Measurements from ENCODE around the gene ABHD12. TPM values are rescaled to one million over a fixed set of nuclear protein-coding genes. Genes with fewer than 3 reads are reported as not detected.

The ABHD12 gene
- total RNA-seq, 1 donor from 2014 or later = 58.0 TPM

- no peak for TF ChIP-seq CTCF (IDR thresholded peaks at IDR 0.05; ENCODE audit: unreplicated experiment)
- Mint-ChIP-seq H3K36me3 (peaks cover 34% of the 10 kb centered on the region), H3K4me3 (no peak overlapping the region), H3K9me3 (peaks cover 19% of the 10 kb centered on the region), H3K4me1 (peaks cover 4% of the 10 kb centered on the region), H3K27me3 (ENCODE audit: low read depth) (no peaks in the 10 kb centered on the region), H3K27ac (no peak overlapping the region)
- DNase-seq (ENCODE audit: low spot score in 2 of 2, unreplicated experiment in 2 of 2) = no peak
Observed at GRCh38 chr20:25374842-25375241, 15.8 kb downstream of the ABHD12 start.

DNA sequence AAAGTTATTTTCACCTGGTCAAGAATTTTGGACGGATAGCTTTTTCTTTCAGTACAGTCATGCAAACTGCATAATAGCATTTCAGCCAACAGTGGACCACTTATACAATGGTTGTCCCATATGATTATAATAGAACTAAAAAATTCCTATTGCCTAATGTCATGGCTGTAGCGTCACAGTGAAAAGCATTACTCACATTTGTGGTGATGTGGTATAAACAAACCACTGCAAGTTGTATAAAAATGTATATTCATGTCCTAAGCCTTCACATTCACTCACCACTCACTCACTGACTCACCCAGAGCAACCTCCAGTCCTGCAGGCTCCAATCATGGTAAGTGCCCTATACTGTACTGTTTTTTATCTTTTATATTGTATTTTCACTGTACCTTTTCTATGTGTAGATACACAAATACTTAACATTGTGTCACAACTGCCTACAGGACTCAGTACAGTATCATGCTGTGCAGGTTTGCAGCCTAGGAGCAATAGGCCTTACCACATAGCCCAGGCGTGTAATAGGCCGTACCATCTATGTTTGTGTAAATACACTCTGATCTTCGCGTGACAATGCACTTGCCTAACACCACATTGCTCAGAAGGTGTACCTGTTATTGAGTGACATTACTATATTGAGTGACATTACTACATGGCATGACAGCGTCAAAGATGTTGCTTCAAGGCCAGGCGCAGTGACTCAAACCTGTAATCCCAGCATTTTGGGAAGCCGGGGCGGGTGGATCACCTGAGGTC, 17.9 kb downstream of the ABHD12 start:
- Mint-ChIP-seq H3K9me3 (peaks cover 19% of the 10 kb centered on the region), H3K27ac (no peak overlapping the region), H3K27me3 (ENCODE audit: low read depth) (no peaks in the 10 kb centered on the region), H3K4me3 (no peak overlapping the region), H3K36me3 (peaks cover 32% of the 10 kb centered on the region), H3K4me1 (no peaks in the 10 kb centered on the region)
- DNase-seq (ENCODE audit: low spot score in 2 of 2, unreplicated experiment in 2 of 2) = no peak
- no peak for TF ChIP-seq CTCF (IDR thresholded peaks at IDR 0.05; ENCODE audit: unreplicated experiment)

- no peaks in the 10 kb centered on the region for H3K27me3 Mint-ChIP-seq (ENCODE audit: low read depth)
- no peak overlapping the region for H3K27ac Mint-ChIP-seq
Observed at GRCh38 chr20:25369971-25370370, 20.7 kb downstream of the ABHD12 start.

GRCh38 chr20:25369529-25369928, 21.1 kb downstream of the ABHD12 start:
- TF ChIP-seq CTCF (IDR thresholded peaks at IDR 0.05; ENCODE audit: unreplicated experiment) = no peak
- Mint-ChIP-seq H3K9me3 (peaks cover 27% of the 10 kb centered on the region), H3K27ac (no peak overlapping the region), H3K4me1 (no peaks in the 10 kb centered on the region), H3K4me3 (no peak overlapping the region), H3K27me3 (ENCODE audit: low read depth) (no peaks in the 10 kb centered on the region), H3K36me3 (peaks cover 34% of the 10 kb centered on the region)
- no peak for DNase-seq (ENCODE audit: low spot score in 2 of 2, unreplicated experiment in 2 of 2)

More at GRCh38 chr20:25369971-25370370, 20.7 kb downstream of the ABHD12 start:
- Mint-ChIP-seq H3K36me3 (peaks cover 37% of the 10 kb centered on the region), H3K4me1 (no peaks in the 10 kb centered on the region), H3K4me3 (no peak overlapping the region), H3K9me3 (peaks cover 29% of the 10 kb centered on the region)
- TF ChIP-seq CTCF (IDR thresholded peaks at IDR 0.05; ENCODE audit: unreplicated experiment) = no peak
- DNase-seq (ENCODE audit: low spot score in 2 of 2, unreplicated experiment in 2 of 2) = no peak

DNA sequence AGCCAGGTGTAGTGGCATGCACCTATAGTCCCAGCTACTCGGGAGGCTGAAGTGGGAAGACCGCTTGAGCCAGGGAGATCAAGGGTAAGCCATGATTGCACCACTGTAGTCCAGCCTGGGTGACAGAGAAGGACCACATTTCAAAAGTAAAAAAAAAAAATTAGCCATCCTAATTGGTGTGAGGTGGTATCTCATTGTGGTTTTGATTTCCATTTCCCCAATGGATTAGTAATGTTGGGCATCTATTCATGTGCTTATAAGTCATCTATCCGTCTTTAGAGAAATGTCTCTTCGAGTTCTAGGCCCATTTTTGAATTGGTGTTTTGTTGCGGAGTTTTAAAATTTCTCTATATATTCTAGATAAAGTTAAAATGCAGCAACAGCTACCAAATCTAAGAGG, 21.7 kb downstream of the ABHD12 start:
- peaks cover 34% of the 10 kb centered on the region for H3K36me3 Mint-ChIP-seq
- peaks cover under 1% of the 10 kb centered on the region for H3K4me1 Mint-ChIP-seq
- DNase-seq (ENCODE audit: low spot score in 2 of 2, unreplicated experiment in 2 of 2) = no peak
- TF ChIP-seq CTCF (IDR thresholded peaks at IDR 0.05; ENCODE audit: unreplicated experiment) = no peak
- no peak overlapping the region for H3K4me3 Mint-ChIP-seq
- peaks cover 26% of the 10 kb centered on the region for H3K9me3 Mint-ChIP-seq
- no peak overlapping the region for H3K27ac Mint-ChIP-seq
- no peaks in the 10 kb centered on the region for H3K27me3 Mint-ChIP-seq (ENCODE audit: low read depth)

Data from mesothelial cell of epicardium (in vitro differentiated cells).